ENCODE measurements around the gene CEP162.
"Not testable (repeated sequence)": the region's sequence is repeated elsewhere in the genome, so short reads cannot be mapped to it uniquely, and the experiment has no call there.

- TF ChIP-seq EZH2 (IDR thresholded peaks at IDR 0.05; ENCODE audit: low read length, unreplicated experiment); EZH2phosphoT487 (IDR thresholded peaks at IDR 0.05; ENCODE audit: borderline replicate concordance, low read length): not testable (repeated sequence)
- TF ChIP-seq, protein P1, sequence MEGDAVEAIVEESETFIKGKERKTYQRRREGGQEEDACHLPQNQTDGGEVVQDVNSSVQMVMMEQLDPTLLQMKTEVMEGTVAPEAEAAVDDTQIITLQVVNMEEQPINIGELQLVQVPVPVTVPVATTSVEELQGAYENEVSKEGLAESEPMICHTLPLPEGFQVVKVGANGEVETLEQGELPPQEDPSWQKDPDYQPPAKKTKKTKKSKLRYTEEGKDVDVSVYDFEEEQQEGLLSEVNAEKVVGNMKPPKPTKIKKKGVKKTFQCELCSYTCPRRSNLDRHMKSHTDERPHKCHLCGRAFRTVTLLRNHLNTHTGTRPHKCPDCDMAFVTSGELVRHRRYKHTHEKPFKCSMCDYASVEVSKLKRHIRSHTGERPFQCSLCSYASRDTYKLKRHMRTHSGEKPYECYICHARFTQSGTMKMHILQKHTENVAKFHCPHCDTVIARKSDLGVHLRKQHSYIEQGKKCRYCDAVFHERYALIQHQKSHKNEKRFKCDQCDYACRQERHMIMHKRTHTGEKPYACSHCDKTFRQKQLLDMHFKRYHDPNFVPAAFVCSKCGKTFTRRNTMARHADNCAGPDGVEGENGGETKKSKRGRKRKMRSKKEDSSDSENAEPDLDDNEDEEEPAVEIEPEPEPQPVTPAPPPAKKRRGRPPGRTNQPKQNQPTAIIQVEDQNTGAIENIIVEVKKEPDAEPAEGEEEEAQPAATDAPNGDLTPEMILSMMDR (conservative IDR thresholded peaks at IDR 0.05; ENCODE audit: low read depth, low read length), result not testable (repeated sequence)
Observed at GRCh38 chr6:84199987-84200386, 27.5 kb downstream of the CEP162 start.

Data from PC-3 (cell line).